Ovary (tissue), 9 donors: ENCODE measurements around the gene INVS. TPM values are rescaled to one million over a fixed set of nuclear protein-coding genes. Genes with fewer than 3 reads are reported as not detected.

Experiments used
- DNase-seq, 5 donors: peaks; one replicate each; pipeline ENCODE4 v3.0.0-alpha.2; 2019 to 2020
- H3K27ac ChIP-seq, 2 donors: fragments of 200-600 bp; one replicate each; pipeline versions ENCODE4 v1.5.1 to v1.8.0; 2019 to 2022
- H3K27me3 ChIP-seq: fragments of 200-600 bp; one replicate; pipeline ENCODE4 v1.8.0; 2022
- H3K36me3 ChIP-seq: fragments of 200-600 bp; sonication (generic); one replicate; pipeline ENCODE4 v1.5.1; 2019
- H3K4me1 ChIP-seq: one replicate; pipeline ENCODE4 v1.8.1; 2013; ENCODE audit warnings: mild to moderate bottlenecking, moderate library complexity; ENCODE audit not compliant: insufficient read depth
- H3K4me3 ChIP-seq: fragments of 200-600 bp; sonication (generic); one replicate; pipeline ENCODE4 v1.5.1; 2017
- H3K9me3 ChIP-seq, 2 donors: fragments of 200-600 bp in 1 of 2; sonication (generic) in 1 of 2; one replicate each; pipeline versions ENCODE4 v1.5.1 to v1.8.1; 2013 to 2019; ENCODE audit warnings: mild to moderate bottlenecking in 1 of 2, moderate library complexity in 1 of 2
- EP300 ChIP-seq: sonication (generic); formaldehyde crosslinking; IDR thresholded peaks from one replicate; pipeline ENCODE4 v1.6.1; 2017; ENCODE audit warnings: antibody characterized with exemption
- POLR2A ChIP-seq: fragments of 450-650 bp; IDR thresholded peaks from one replicate; pipeline ENCODE4 v1.6.1; 2017; ENCODE audit warnings: antibody characterized with exemption, mild to moderate bottlenecking, moderate library complexity
- WGBS, 3 donors: extraction: QIAGEN DNeasy Blood & Tissue Kit in 1 of 3; methylation state at CpG; one replicate each; pipeline versions ENCODE4 v1.1.5 to v1.1.7; 2013 to 2017; 5-methylcytosine and 5-hydroxymethylcytosine counted together
- intact Hi-C, 4 donors: fragments of 100-400 bp; cut with DNase I; formaldehyde crosslinking; loops; one replicate each; pipeline versions ENCODE4 v1.11.0 to v1.15.1; 2022 to 2023
- polyA plus RNA-seq, 2 donors: library from polyadenylated mRNA; stranded (reverse); fragments of 200-250 nt in 1 of 2; fragments of 350-450 nt in 1 of 2; fragmentation: Illumina TruSeq in 1 of 2; extraction: RNeasy Lipid Tissue Mini Kit (QIAGEN cat#74804) in 1 of 2; gene quantifications; one replicate each; pipeline ENCODE4 v1.2.3, GENCODE V29; 2013 to 2014
- small RNA-seq: library from RNA; depleted of rRNA; stranded (forward); fragments of <200 nt; gene quantifications from one replicate; pipeline ENCODE3, GENCODE V24; 2016
- total RNA-seq, 7 donors: library from RNA; depleted of rRNA in 2 of 7; stranded (reverse); fragments of >200 nt in 2 of 7; fragmentation: NEBNext Ultra II Directional in 3 of 7; extraction: Animal tissue kit (Norgen Biotek cat#: 25700) in 3 of 7; gene quantifications; one replicate each; pipeline versions ENCODE4 v1.1.0 to v1.2.4, GENCODE V29; 2016 to 2023
- TF ChIP-seq, protein P1 (sequence below), 3 donors: fragments of 450-650 bp in 2 of 3; fragments of 200-600 bp in 1 of 3; IDR thresholded peaks; one replicate each; pipeline versions ENCODE4 v1.5.1 to v1.8.0; 2016 to 2022; ENCODE audit warnings: antibody characterized with exemption in 3 of 3, mild to moderate bottlenecking in 1 of 3
- donor health status: DM: no; HTN: no; CAD: no; lungs with moderate emphysema.
- donor health status: DM: no; HTN: no; CAD: no.
- donor health status: Bipolar disorder and iron deficiency.
- donor health status: DM: yes; HTN: yes; CAD: no.
- donor health status: DM: no; HTN: no; CAD: no.
- donor health status: DM: yes; HTN: yes; CAD: no.

The INVS gene
- total and polyA plus RNA-seq, 9 donors = 7.7 to 28.4 (median 22.9) TPM

DNA sequence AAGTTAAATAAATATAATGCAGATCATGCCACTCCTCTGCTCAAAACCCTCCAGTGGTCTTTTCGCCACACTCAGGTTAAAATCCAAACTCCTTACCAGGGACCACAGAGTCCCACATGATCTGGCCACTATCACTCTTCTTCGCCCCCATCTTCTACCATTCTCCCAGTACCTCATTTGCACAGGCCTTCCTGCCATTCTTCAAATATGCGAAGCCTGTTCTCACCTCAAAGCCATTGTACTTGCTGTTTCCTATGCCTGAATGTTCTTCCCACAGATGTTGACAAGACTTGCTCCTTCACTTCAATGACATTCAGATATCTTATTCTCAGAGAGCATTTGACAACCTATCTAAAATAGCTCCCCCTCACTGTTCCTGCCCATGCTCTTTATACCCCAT is 242.8 kb downstream of the INVS start:
- Histone ChIP-seq H3K4me1 (no peaks in the 10 kb centered on the region), H3K9me3 (no peaks in the 10 kb centered on the region), H3K27ac (no peak overlapping the region), H3K36me3 (no peaks in the 10 kb centered on the region), H3K4me3 (no peak overlapping the region), H3K27me3 (no peaks in the 10 kb centered on the region)
- 96 to 98% (median 97%) methylated on average over 3 of the region's 3 CpGs for WGBS, 3 donors
- TF ChIP-seq POLR2A = no peak
- no peak for TF ChIP-seq EP300
- TF ChIP-seq, protein P1, sequence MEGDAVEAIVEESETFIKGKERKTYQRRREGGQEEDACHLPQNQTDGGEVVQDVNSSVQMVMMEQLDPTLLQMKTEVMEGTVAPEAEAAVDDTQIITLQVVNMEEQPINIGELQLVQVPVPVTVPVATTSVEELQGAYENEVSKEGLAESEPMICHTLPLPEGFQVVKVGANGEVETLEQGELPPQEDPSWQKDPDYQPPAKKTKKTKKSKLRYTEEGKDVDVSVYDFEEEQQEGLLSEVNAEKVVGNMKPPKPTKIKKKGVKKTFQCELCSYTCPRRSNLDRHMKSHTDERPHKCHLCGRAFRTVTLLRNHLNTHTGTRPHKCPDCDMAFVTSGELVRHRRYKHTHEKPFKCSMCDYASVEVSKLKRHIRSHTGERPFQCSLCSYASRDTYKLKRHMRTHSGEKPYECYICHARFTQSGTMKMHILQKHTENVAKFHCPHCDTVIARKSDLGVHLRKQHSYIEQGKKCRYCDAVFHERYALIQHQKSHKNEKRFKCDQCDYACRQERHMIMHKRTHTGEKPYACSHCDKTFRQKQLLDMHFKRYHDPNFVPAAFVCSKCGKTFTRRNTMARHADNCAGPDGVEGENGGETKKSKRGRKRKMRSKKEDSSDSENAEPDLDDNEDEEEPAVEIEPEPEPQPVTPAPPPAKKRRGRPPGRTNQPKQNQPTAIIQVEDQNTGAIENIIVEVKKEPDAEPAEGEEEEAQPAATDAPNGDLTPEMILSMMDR (IDR thresholded peaks at IDR 0.05) = no peak
- no peak for DNase-seq
- intact Hi-C loops = loop anchor here in 1 of 4 donors (2.0 kb wide), 1 partner anchor 15 kb away; no protein-coding TSS in a partner anchor

DNA sequence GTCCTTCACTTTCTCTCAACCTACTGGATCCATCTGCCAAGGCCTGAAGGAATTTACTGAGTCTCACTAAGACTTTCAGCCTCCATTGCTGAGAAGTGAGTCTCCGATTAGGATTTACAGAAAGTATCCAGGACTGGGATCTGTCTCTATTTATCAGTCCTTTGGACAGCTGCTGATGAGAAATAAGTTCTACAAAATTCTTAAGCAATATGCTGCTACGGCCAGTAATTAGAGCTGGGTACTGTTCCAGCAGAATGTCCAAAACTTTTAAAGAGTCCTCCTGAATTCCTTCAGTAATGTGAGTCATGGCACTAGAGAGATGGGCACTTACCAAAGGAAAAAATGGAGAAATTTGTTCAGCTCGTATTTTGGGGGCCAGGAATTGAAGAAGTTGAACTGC is 247.8 kb downstream of the INVS start:
- Histone ChIP-seq H3K9me3 (no peaks in the 10 kb centered on the region), H3K27me3 (no peaks in the 10 kb centered on the region), H3K4me3 (no peak overlapping the region), H3K27ac (no peak overlapping the region), H3K4me1 (peaks cover 9% of the 10 kb centered on the region), H3K36me3 (no peaks in the 10 kb centered on the region)
- 46 to 57% (median 51%) methylated on average over 3 of the region's 3 CpGs for WGBS, 3 donors
- DNase-seq = no peak
- TF ChIP-seq, protein P1 (IDR thresholded peaks at IDR 0.05) = no peak
- intact Hi-C loops = no loop called here

DNA sequence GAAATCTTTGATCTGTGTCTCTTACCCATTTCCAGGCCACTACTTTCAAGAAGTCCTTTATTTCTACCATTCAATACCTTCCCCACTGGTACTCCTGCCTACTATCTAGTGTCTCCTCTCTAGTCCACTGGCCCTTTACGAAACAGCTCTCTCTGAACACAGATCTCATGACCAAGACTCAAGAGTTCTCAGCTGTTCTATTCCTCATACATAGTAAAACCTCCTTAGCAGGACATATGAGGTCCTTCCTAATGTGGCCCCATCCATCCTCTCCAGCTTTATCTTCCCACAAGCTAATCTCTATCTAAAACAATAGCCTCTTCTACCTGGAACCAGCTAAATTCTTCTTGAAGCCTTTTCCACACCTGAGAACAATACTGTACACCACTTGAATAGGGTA is 251.1 kb downstream of the INVS start:
- DNase-seq = no peak
- Histone ChIP-seq H3K4me3 (no peak overlapping the region), H3K36me3 (no peaks in the 10 kb centered on the region), H3K4me1 (peaks cover 9% of the 10 kb centered on the region), H3K9me3 (no peaks in the 10 kb centered on the region), H3K27ac (no peak overlapping the region), H3K27me3 (no peaks in the 10 kb centered on the region)
- WGBS, 3 donors = 97 to 100% (median 97%) methylated on average over 1 of the region's 1 CpG
- TF ChIP-seq EP300 (no peak), POLR2A (no peak)
- TF ChIP-seq, protein P1 (IDR thresholded peaks at IDR 0.05) = no peak
- intact Hi-C loops = no loop called here

Small RNAs within 50 kb of the gene (small RNA-seq; reads per million reads assigned to genes)
- not detected for gene RN7SL75P

Other genes with a start within 250 kb of the INVS start
- gene STX17, start 192.6 kb upstream of the INVS start, total RNA-seq = 10 to 100 TPM; 27.9 to 43.1 (median 33.9) TPM
- 10 to 100 TPM in 1 of 2 donors, 1 to 10 TPM in 1; 7.7 to 17.4 TPM for gene STX17, start 192.6 kb upstream of the INVS start, polyA plus RNA-seq
- 10 to 100 TPM in 5 of 7 donors, 1 to 10 TPM in 2; 7.0 to 16.6 (median 11.8) TPM for gene ERP44, start 243 bp upstream of the INVS start, total RNA-seq
- gene ERP44, start 243 bp upstream of the INVS start, polyA plus RNA-seq = 10 to 100 TPM; 13.3 to 26.4 TPM